Endodermal cell (in vitro differentiated cells): ENCODE data around the gene DLX1. TPM values are rescaled to one million over a fixed set of nuclear protein-coding genes. Genes with fewer than 3 reads are reported as not detected.

Experiments used
- total RNA-seq, 2 donors: library from RNA; stranded (reverse); fragmentation: NEBNext Ultra II Directional in 1 of 2; extraction: Animal tissue kit (Norgen Biotek cat#: 25700) in 1 of 2; gene quantifications; 2 replicates in 1 of 2; 3 replicates in 1 of 2; pipeline ENCODE4 v1.2.1, GENCODE V29; 2021

DLX1 gene
- total RNA-seq, 2 donors from 2014 or later = not detected

Other genes with a start within 250 kb of the DLX1 start
- 1 to 10 TPM in 1 of 2 donors, under 1 TPM in 1; 0.55 to 3.1 TPM for gene SLC25A12, start 191.3 kb upstream of the DLX1 start, total RNA-seq
- gene HAT1, start 163.0 kb upstream of the DLX1 start, total RNA-seq = 10 to 100 TPM; 58.1 to 74.6 TPM
- 1 to 10 TPM; 6.0 to 6.5 TPM for gene METAP1D, start 85.6 kb upstream of the DLX1 start, total RNA-seq
- under 1 TPM in 1 of 2 donors, not detected in 1; 0.13 TPM for gene DLX2, start 17.4 kb downstream of the DLX1 start, total RNA-seq